Lung (tissue), 12 donors: ENCODE data around the gene KCNRG. TPM values are rescaled to one million over a fixed set of nuclear protein-coding genes. Genes with fewer than 3 reads are reported as not detected.

Source experiments
- ATAC-seq: fragments of 200-7000 bp; cut with Tn5 transposase; one replicate; pipeline ENCODE4 v1.9.1; 2020; ENCODE audit warnings: moderate number of reproducible peaks; ENCODE audit not compliant: insufficient read depth, low FRiP score
- DNase-seq, 3 donors: peaks; one replicate each; pipeline ENCODE4 v3.0.0-alpha.2; 2013 to 2017
- H3K27ac ChIP-seq, 2 donors: one replicate each; pipeline ENCODE4 v1.5.1; 2013; ENCODE audit warnings: mild to moderate bottlenecking in 2 of 2, moderate library complexity in 2 of 2, control low read depth in 1 of 2, inconsistent platforms in 1 of 2, low read depth in 1 of 2, low read length in 1 of 2
- H3K27me3 ChIP-seq, 3 donors: one replicate each; pipeline ENCODE4 v1.5.1; 2013; ENCODE audit warnings: low read length in 2 of 3; ENCODE audit not compliant: control insufficient read depth in 3 of 3, insufficient read depth in 3 of 3
- H3K36me3 ChIP-seq, 4 donors: one replicate each; pipeline ENCODE4 v1.5.1; 2013; ENCODE audit warnings: low read length in 4 of 4, mild to moderate bottlenecking in 1 of 4, moderate library complexity in 1 of 4; ENCODE audit not compliant: control insufficient read depth in 4 of 4, insufficient read depth in 4 of 4
- H3K4me1 ChIP-seq, 5 donors: one replicate each; pipeline ENCODE4 v1.5.1; 2013; ENCODE audit warnings: low read length in 5 of 5, mild to moderate bottlenecking in 2 of 5, moderate library complexity in 1 of 5; ENCODE audit not compliant: control insufficient read depth in 5 of 5, insufficient read depth in 5 of 5
- H3K4me3 ChIP-seq: one replicate; pipeline ENCODE4 v1.5.1; 2013; ENCODE audit warnings: mild to moderate bottlenecking, control low read depth, moderate library complexity
- H3K9ac ChIP-seq, 2 donors: one replicate each; pipeline ENCODE4 v1.5.1; 2013; ENCODE audit warnings: low read length in 2 of 2, control low read depth in 1 of 2; ENCODE audit not compliant: insufficient read depth in 1 of 2
- H3K9me3 ChIP-seq, 4 donors: one replicate each; pipeline ENCODE4 v1.5.1; 2013; ENCODE audit warnings: low read length in 3 of 4, mild to moderate bottlenecking in 1 of 4, moderate library complexity in 1 of 4; ENCODE audit not compliant: control insufficient read depth in 4 of 4, insufficient read depth in 3 of 4
- CTCF ChIP-seq: IDR thresholded peaks from 2 replicates; pipeline ENCODE4 v1.5.1; 2012; ENCODE audit warnings: mild to moderate bottlenecking; ENCODE audit errors: control extremely low read depth, extremely low read depth
- WGBS, 2 donors: extraction: QIAGEN DNeasy Blood & Tissue Kit; methylation state at CpG; one replicate each; pipeline ENCODE4 v1.1.7; 2013; 5-methylcytosine and 5-hydroxymethylcytosine counted together
- polyA plus RNA-seq, 2 donors: library from polyadenylated mRNA; stranded (reverse); fragments of 200-250 nt; gene quantifications; one replicate each; pipeline ENCODE4 v1.2.1, GENCODE V29; 2013
- total RNA-seq, 2 donors: library from RNA; depleted of rRNA in 1 of 2; stranded (reverse); fragments of >200 nt in 1 of 2; gene quantifications; one replicate each; pipeline ENCODE4 v1.2.1, GENCODE V29; 2014 to 2021
- donor health status: control.
- donor health status: control.
- donor health status: Bipolar disorder and iron deficiency.
- donor health status: healthy.
- donor health status: DM: yes; HTN: yes; CAD: no.

The KCNRG gene
- total and polyA plus RNA-seq, 4 donors: 2.9 to 13.6 (median 6.9) TPM

DNA sequence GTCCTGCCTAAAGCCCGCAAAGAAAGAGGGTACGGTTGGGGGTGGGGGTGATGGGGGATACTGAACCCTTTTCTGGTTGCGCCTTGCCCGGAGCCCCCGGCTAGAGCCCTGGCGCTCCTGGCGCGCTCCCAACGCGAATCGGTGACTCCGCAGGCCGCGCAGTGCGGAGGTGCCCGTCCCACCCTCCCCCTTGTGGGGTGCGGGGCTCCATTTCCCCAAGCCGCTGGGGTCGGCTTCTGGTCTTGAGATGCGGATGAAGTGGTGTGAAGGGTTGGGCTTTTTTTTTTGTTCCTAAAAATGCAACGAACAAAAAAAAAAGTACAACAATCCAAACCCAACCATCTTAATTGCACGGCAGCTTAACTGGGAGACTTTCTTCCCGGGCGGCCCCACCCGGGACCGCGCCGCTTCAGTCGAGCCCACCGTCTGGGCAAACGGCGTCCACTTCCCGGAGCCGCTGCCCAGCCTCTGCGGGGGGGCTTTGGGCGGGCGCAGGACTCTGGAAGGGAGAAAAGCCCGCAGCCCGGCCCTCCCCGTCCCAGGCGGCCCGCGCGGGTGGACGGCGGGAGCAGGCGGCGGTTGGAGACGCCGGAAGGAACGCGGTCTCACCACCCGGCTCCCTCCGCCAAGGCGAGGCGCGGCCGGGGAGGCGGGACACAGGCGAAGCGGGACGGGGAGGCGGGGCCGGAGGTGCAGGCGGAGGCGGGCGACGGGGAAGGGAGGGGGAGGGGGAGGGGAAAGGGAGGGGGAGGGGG is 18.9 kb upstream of the KCNRG start:
- ATAC-seq: peak; percentile 84
- Histone ChIP-seq H3K27me3 (no peaks in the 10 kb centered on the region), H3K4me1 (peaks cover 2 to 32% (median 15%) of the 10 kb centered on the region in 5 donors), H3K36me3 (peaks cover 0 to 20% (median 3%) of the 10 kb centered on the region in 4 donors), H3K9ac (peak overlapping the region; percentile 53 to 89), H3K9me3 (no peaks in the 10 kb centered on the region), H3K27ac (peak overlapping the region; percentile 97 to 98), H3K4me3 (peak overlapping the region; percentile 67)
- DNase-seq: peak; percentile 94 to 97 (median 95)
- TF ChIP-seq CTCF: no peak
- WGBS, 2 donors: 1% methylated on average over 58 to 65 of the region's 68 CpGs

GRCh38 chr13:49996951-49997895 is 18.0 kb upstream of the KCNRG start, which contains the start of gene TRIM13:
TSS of gene TRIM13 (plus strand) at chr13:49997042. CDS start at chr13:50011941, 14,899 bp downstream.
- H3K36me3 ChIP-seq: peaks cover 0 to 24% (median 3%) of the 10 kb centered on the region in 4 donors
- peak; percentile 81 for ATAC-seq
- peak within 1 kb of the TSS; percentile 98 to 100 for H3K27ac ChIP-seq
- H3K27me3 ChIP-seq: no peaks in the 10 kb centered on the region
- H3K4me3 ChIP-seq: peak within 1 kb of the TSS; percentile 67
- peak; percentile 60 for TF ChIP-seq CTCF
- H3K9ac ChIP-seq: peak within 1 kb of the TSS; percentile 95 to 97
- H3K4me1 ChIP-seq: peaks cover 5 to 32% (median 15%) of the 10 kb centered on the region in 5 donors
- whole genome bisulfite sequencing, 2 donors: 0% methylated on average over 50 to 56 of the region's 56 CpGs
- no peaks in the 10 kb centered on the region for H3K9me3 ChIP-seq
- DNase-seq: peak; percentile 92 to 96 (median 95)

- WGBS, 2 donors: 1 to 5% methylated on average over 4 of the region's 4 CpGs
- ATAC-seq: no peak
- peaks cover 5 to 32% (median 15%) of the 10 kb centered on the region in 5 donors for H3K4me1 ChIP-seq
- peak overlapping the region; percentile 95 to 97 for H3K9ac ChIP-seq
- no peaks in the 10 kb centered on the region for H3K9me3 ChIP-seq
- peak overlapping the region in 1 of 2 donors; percentile 73 for H3K27ac ChIP-seq
- peak in 2 of 3 donors; percentile 63 to 71 for DNase-seq
- TF ChIP-seq CTCF: no peak
- H3K27me3 ChIP-seq: no peaks in the 10 kb centered on the region
- peaks cover 0 to 25% (median 4%) of the 10 kb centered on the region in 4 donors for H3K36me3 ChIP-seq
- peak overlapping the region; percentile 36 for H3K4me3 ChIP-seq
Observed at GRCh38 chr13:49997955-49998354, 17.3 kb upstream of the KCNRG start.
